ENCODE results near the gene SEMA6B. TPM values are rescaled to one million over a fixed set of nuclear protein-coding genes. Genes with fewer than 3 reads are reported as not detected.

The SEMA6B gene
- total RNA-seq, 1 donor from 2014 or later, result 6.9 TPM

DNA sequence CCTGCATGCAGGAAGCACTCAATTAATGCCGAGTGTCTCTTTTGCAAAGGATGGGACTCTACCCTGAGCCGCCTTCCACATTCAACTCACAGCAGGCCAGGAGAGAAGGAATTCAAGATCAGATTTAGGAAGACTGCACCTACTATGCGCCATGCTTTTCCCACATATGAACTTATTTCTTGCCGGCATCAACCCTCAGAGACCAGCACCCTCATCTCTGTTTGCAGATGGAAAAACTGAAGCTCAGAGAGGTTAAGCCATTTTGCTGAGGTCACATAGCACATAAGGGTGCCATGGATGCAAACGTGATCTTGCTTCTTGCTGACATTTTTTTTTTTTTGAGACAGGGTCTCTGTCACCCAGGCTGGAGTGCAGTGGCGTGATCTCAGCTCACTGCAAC, 14.2 kb upstream of the SEMA6B start:
- H3K9me3 Mint-ChIP-seq, result no peaks in the 10 kb centered on the region
- peaks cover 11% of the 10 kb centered on the region for H3K4me1 Mint-ChIP-seq
- no peak for DNase-seq (ENCODE audit: low spot score in 2 of 2, unreplicated experiment in 2 of 2)
- no peak overlapping the region for H3K27ac Mint-ChIP-seq
- H3K27me3 Mint-ChIP-seq (ENCODE audit: low read depth), result peaks cover 5% of the 10 kb centered on the region
- H3K4me3 Mint-ChIP-seq, result no peak overlapping the region
- no peak for TF ChIP-seq CTCF (IDR thresholded peaks at IDR 0.05; ENCODE audit: unreplicated experiment)
- H3K36me3 Mint-ChIP-seq, result no peaks in the 10 kb centered on the region

GRCh38 chr19:4571305-4571917, 11.9 kb upstream of the SEMA6B start:
- DNase-seq (ENCODE audit: low spot score in 2 of 2, unreplicated experiment in 2 of 2), result no peak
- H3K4me1 Mint-ChIP-seq, result peaks cover 11% of the 10 kb centered on the region
- no peaks in the 10 kb centered on the region for H3K9me3 Mint-ChIP-seq
- H3K27me3 Mint-ChIP-seq (ENCODE audit: low read depth), result no peaks in the 10 kb centered on the region
- no peaks in the 10 kb centered on the region for H3K36me3 Mint-ChIP-seq
- TF ChIP-seq CTCF (IDR thresholded peaks at IDR 0.05; ENCODE audit: unreplicated experiment), result no peak
- H3K27ac Mint-ChIP-seq, result no peak overlapping the region
- H3K4me3 Mint-ChIP-seq, result no peak overlapping the region

GRCh38 chr19:4570916-4571304, 11.4 kb upstream of the SEMA6B start:
- Mint-ChIP-seq H3K4me3 (no peak overlapping the region), H3K9me3 (no peaks in the 10 kb centered on the region), H3K36me3 (no peaks in the 10 kb centered on the region), H3K27ac (no peak overlapping the region), H3K4me1 (peaks cover 10% of the 10 kb centered on the region), H3K27me3 (ENCODE audit: low read depth) (no peaks in the 10 kb centered on the region)
- no peak for TF ChIP-seq CTCF (IDR thresholded peaks at IDR 0.05; ENCODE audit: unreplicated experiment)
- no peak for DNase-seq (ENCODE audit: low spot score in 2 of 2, unreplicated experiment in 2 of 2)

GRCh38 chr19:4570402-4570801, 10.9 kb upstream of the SEMA6B start:
- no peak for DNase-seq (ENCODE audit: low spot score in 2 of 2, unreplicated experiment in 2 of 2)
- TF ChIP-seq CTCF (IDR thresholded peaks at IDR 0.05; ENCODE audit: unreplicated experiment), result no peak
- no peaks in the 10 kb centered on the region for H3K27me3 Mint-ChIP-seq (ENCODE audit: low read depth)
- no peak overlapping the region for H3K4me3 Mint-ChIP-seq
- H3K4me1 Mint-ChIP-seq, result peaks cover 5% of the 10 kb centered on the region
- no peaks in the 10 kb centered on the region for H3K9me3 Mint-ChIP-seq
- H3K27ac Mint-ChIP-seq, result no peak overlapping the region
- H3K36me3 Mint-ChIP-seq, result no peaks in the 10 kb centered on the region

DNA sequence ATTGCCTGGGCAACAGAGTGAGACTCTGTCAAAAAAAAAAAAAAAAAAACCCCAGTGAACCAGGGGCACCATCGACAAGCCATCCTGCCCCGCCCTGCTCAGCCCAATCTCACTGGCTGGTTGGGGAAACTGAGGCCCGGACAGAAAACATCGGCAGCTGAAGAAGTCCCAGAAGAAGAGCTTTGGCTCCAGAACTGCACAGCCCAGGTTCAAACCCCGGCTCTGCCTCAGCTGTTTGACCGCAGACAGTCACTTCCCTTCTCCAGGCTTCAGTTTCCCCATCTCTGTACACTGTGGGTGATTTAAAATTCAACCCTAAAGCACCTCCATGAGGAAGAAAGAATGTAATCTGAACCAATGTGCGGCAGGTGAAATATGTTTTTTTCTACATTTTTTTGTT, 9.4 kb upstream of the SEMA6B start:
- H3K27ac Mint-ChIP-seq, result no peak overlapping the region
- H3K4me3 Mint-ChIP-seq, result no peak overlapping the region
- H3K36me3 Mint-ChIP-seq, result no peaks in the 10 kb centered on the region
- no peak for DNase-seq (ENCODE audit: low spot score in 2 of 2, unreplicated experiment in 2 of 2)
- H3K27me3 Mint-ChIP-seq (ENCODE audit: low read depth), result no peaks in the 10 kb centered on the region
- H3K4me1 Mint-ChIP-seq, result no peaks in the 10 kb centered on the region
- TF ChIP-seq CTCF (IDR thresholded peaks at IDR 0.05; ENCODE audit: unreplicated experiment), result no peak
- no peaks in the 10 kb centered on the region for H3K9me3 Mint-ChIP-seq
